Islet of Langerhans (tissue), 1 donor: Measurements from ENCODE around the gene AVPR1A.

Experiments used
- FAIRE-seq: peaks from one replicate; lab custom pipeline; 2011; peaks lifted over from hg19 to GRCh38; lab: Jason Lieb, UNC

AVPR1A gene

GRCh38 chr12:63093711-63094110 lies 57.3 kb downstream of the AVPR1A start:
- FAIRE-seq, result no peak

GRCh38 chr12:63093084-63093483 lies 57.9 kb downstream of the AVPR1A start:
- no peak for FAIRE-seq
